Astrocyte of the cerebellum (primary cell): Measurements from ENCODE around the gene WWOX.

Experiments used
- DNase-seq: peaks from one replicate; pipeline ENCODE4 v3.0.0-alpha.2; 2011; ENCODE audit warnings: low read depth
- H3K4me3 ChIP-seq: 2 replicates; pipeline ENCODE4 v1.5.1; 2011; ENCODE audit warnings: mild to moderate bottlenecking, low read depth, low read length, moderate library complexity
- CTCF ChIP-seq: IDR thresholded peaks from 2 replicates; pipeline ENCODE4 v1.5.1; 2012; ENCODE audit warnings: low read length, low read depth, moderate library complexity, mild to moderate bottlenecking; ENCODE audit errors: missing control alignments
- in situ Hi-C: cut with HindIII; loops from 2 replicates; pipeline ENCODE4 v1.10.0; 2017; ENCODE audit warnings: low sequenced_read_pairs

WWOX gene

GRCh38 chr16:78413651-78414050 is 314.2 kb downstream of the WWOX start:
- no peak overlapping the region for H3K4me3 ChIP-seq
- no peak for TF ChIP-seq CTCF
- DNase-seq: no peak
- in situ Hi-C loops: no loop called here

- H3K4me3 ChIP-seq: no peak overlapping the region
- no peak for DNase-seq
- no peak for TF ChIP-seq CTCF
- in situ Hi-C loops: no loop called here
Observed at GRCh38 chr16:78415013-78415412, 315.6 kb downstream of the WWOX start.

- in situ Hi-C loops: no loop called here
- TF ChIP-seq CTCF: no peak
- H3K4me3 ChIP-seq: no peak overlapping the region
- no peak for DNase-seq
Observed at GRCh38 chr16:78415669-78416068, 316.2 kb downstream of the WWOX start.

GRCh38 chr16:78416400-78416799 is 316.9 kb downstream of the WWOX start:
- TF ChIP-seq CTCF: no peak
- H3K4me3 ChIP-seq: no peak overlapping the region
- in situ Hi-C loops: no loop called here
- no peak for DNase-seq

GRCh38 chr16:78421181-78421708 is 321.8 kb downstream of the WWOX start:
- no peak overlapping the region for H3K4me3 ChIP-seq
- no peak for DNase-seq
- TF ChIP-seq CTCF: no peak
- in situ Hi-C loops: no loop called here

GRCh38 chr16:78425281-78425680 is 325.8 kb downstream of the WWOX start:
- no peak for DNase-seq
- in situ Hi-C loops: no loop called here
- no peak overlapping the region for H3K4me3 ChIP-seq
- TF ChIP-seq CTCF: no peak
